ENCODE data around the gene TRAPPC8. TPM values are rescaled to one million over a fixed set of nuclear protein-coding genes. Genes with fewer than 3 reads are reported as not detected.

Gene TRAPPC8, protein sequence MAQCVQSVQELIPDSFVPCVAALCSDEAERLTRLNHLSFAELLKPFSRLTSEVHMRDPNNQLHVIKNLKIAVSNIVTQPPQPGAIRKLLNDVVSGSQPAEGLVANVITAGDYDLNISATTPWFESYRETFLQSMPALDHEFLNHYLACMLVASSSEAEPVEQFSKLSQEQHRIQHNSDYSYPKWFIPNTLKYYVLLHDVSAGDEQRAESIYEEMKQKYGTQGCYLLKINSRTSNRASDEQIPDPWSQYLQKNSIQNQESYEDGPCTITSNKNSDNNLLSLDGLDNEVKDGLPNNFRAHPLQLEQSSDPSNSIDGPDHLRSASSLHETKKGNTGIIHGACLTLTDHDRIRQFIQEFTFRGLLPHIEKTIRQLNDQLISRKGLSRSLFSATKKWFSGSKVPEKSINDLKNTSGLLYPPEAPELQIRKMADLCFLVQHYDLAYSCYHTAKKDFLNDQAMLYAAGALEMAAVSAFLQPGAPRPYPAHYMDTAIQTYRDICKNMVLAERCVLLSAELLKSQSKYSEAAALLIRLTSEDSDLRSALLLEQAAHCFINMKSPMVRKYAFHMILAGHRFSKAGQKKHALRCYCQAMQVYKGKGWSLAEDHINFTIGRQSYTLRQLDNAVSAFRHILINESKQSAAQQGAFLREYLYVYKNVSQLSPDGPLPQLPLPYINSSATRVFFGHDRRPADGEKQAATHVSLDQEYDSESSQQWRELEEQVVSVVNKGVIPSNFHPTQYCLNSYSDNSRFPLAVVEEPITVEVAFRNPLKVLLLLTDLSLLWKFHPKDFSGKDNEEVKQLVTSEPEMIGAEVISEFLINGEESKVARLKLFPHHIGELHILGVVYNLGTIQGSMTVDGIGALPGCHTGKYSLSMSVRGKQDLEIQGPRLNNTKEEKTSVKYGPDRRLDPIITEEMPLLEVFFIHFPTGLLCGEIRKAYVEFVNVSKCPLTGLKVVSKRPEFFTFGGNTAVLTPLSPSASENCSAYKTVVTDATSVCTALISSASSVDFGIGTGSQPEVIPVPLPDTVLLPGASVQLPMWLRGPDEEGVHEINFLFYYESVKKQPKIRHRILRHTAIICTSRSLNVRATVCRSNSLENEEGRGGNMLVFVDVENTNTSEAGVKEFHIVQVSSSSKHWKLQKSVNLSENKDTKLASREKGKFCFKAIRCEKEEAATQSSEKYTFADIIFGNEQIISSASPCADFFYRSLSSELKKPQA (N-terminal part only)
- 10 to 100 TPM; 16.9 to 35.4 (median 24.1) TPM for total RNA-seq

- peak within 1 kb of the TSS; percentile 96 to 97 for H3K27ac ChIP-seq
- ATAC-seq (replicated peaks in 6 of 8), result peak; percentile 88 to 93 (median 91)
- in situ Hi-C loops (cut with MboI; ENCODE audit: low pct_unique_long_range_greater_than_20kb in 2 of 9, low sequenced_read_pairs in 9 of 9, unreplicated experiment in 9 of 9), result no loop called here
- H3K4me3 ChIP-seq, result peak within 1 kb of the TSS; percentile 58 to 98 (median 90)
- H3K4me1 ChIP-seq (replicated peaks in 1 of 2), result peaks cover 15 to 20% of the 10 kb centered on the region in 2 donors
- WGBS, 10 experiments, result 0% methylated on average over 1 to 19 of the region's 58 CpGs; no CpG with 5 or more reads in 3 of the 10 experiments
Measured at GRCh38 chr18:31942999-31943877, at the start of gene TRAPPC8. TRAPPC8 (minus strand) TSS chr18:31943128; CDS start chr18:31942764, 364 bp downstream.

DNA sequence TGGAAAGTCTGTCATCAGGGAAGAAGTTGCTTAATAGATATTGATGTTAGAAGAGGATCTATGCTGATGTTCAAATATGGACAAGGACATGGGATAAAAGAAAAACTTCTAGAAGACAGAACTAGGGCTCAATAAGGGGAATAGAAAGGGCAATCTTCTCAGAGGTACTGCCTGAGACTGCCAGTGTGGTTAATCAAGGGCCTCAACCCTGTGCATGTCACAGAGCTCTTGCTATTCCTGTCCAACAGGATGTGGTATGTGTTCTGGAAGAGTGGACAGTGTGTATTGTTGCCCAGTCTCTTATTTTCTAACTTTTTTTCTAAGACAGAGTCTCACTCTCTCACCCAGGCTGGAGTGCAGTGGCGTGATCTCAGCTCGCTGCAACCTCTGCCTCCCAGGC, 47.9 kb upstream of the TRAPPC8 start:
- WGBS, 10 experiments, result 0 to 100% (median 82%) methylated on average over 2 of the region's 2 CpGs; no CpG with 5 or more reads in 5 of the 10 experiments
- peaks cover 0 to 4% of the 10 kb centered on the region in 2 donors for H3K4me1 ChIP-seq (replicated peaks in 1 of 2)
- in situ Hi-C loops (cut with MboI; ENCODE audit: low pct_unique_long_range_greater_than_20kb in 2 of 9, low sequenced_read_pairs in 9 of 9, unreplicated experiment in 9 of 9), result loop anchor here in 1 of 9 experiments (25.0 kb wide), 1 partner anchor 429 kb away; no protein-coding TSS in a partner anchor
- no peak for ATAC-seq (replicated peaks in 6 of 8)
- H3K4me3 ChIP-seq, result no peak overlapping the region
- H3K27ac ChIP-seq, result no peak overlapping the region

DNA sequence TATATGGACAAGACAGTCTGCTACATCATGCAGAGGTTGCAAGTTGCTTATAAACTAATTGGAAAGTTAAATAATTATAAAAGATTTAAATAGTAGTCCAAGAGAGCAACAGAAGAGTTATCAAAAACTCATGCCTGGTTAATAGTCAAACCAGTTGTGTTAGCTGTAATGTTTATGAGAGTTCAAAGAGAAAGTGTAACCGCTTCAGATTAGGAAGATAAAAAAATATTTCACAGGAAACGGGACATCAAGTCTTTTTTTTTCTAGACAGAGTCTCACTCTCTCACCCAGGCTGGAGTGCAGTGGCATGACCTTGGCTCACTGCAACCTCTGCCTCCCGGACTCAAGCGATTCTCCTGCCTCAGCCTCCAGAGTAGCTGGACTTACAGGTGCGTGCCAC, 41.0 kb upstream of the TRAPPC8 start:
- WGBS, 10 experiments, result 35 to 100% (median 91%) methylated on average over 1 to 5 of the region's 5 CpGs; no CpG with 5 or more reads in 1 of the 10 experiments
- ATAC-seq (replicated peaks in 6 of 8), result no peak
- no peak overlapping the region for H3K27ac ChIP-seq
- no peak overlapping the region for H3K4me3 ChIP-seq
- in situ Hi-C loops (cut with MboI; ENCODE audit: low pct_unique_long_range_greater_than_20kb in 2 of 9, low sequenced_read_pairs in 9 of 9, unreplicated experiment in 9 of 9), result loop anchor here in 1 of 9 experiments (25.0 kb wide), 1 partner anchor 422 kb away; no protein-coding TSS in a partner anchor
- no peaks in the 10 kb centered on the region for H3K4me1 ChIP-seq (replicated peaks in 1 of 2)

GRCh38 chr18:31983020-31983419, 40.1 kb upstream of the TRAPPC8 start:
- 52 to 92% (median 77%) methylated on average over 2 to 3 of the region's 3 CpGs; no CpG with 5 or more reads in 4 of the 10 experiments for WGBS, 10 experiments
- ATAC-seq (replicated peaks in 6 of 8), result no peak
- in situ Hi-C loops (cut with MboI; ENCODE audit: low pct_unique_long_range_greater_than_20kb in 2 of 9, low sequenced_read_pairs in 9 of 9, unreplicated experiment in 9 of 9), result loop anchor here in 1 of 9 experiments (25.0 kb wide), 1 partner anchor 421 kb away; no protein-coding TSS in a partner anchor
- Histone ChIP-seq H3K27ac (no peak overlapping the region), H3K4me1 (replicated peaks in 1 of 2) (no peaks in the 10 kb centered on the region), H3K4me3 (no peak overlapping the region)

DNA sequence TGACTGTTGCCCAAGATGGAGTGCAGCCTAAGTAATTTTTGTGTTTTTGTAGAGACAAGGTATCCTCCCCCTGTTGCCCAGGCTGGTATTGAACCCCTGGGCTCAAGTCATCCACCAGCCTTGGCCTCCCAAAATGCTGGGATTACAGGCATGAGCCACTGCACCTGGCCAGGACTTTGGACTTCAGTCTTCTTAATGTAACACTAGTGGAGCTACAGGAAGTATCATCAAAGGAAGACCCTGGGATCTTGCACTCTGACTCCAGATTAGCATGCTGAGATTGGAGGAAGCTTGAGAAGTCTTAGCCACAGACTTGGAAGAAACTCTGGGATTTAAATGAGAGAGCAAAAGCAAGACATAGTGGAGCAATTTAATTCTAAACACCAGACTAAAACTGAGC, 37.9 kb upstream of the TRAPPC8 start:
- in situ Hi-C loops (cut with MboI; ENCODE audit: low pct_unique_long_range_greater_than_20kb in 2 of 9, low sequenced_read_pairs in 9 of 9, unreplicated experiment in 9 of 9), result loop anchor here in 1 of 9 experiments (25.0 kb wide), 1 partner anchor 419 kb away; no protein-coding TSS in a partner anchor
- no peak for ATAC-seq (replicated peaks in 6 of 8)
- no peak overlapping the region for H3K4me3 ChIP-seq

DNA sequence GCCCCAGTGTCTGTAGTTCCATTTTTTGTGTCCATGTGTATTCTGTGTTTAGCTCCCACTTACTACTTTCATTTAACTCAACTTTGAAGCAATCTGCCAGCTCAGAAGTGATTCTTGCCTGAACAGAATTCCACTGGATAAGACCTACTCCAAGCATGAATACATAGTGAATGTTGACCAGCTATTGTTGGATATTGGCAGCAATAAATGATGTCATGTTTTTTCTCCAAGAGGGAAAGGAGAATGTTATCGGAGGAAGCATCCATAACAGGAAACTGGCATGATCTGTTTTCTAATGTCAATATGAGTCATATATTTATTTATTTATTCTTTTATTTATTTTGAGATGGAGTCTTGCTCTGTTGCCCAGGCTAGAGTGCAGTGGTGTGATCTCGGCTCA, 36.8 kb upstream of the TRAPPC8 start:
- ATAC-seq (replicated peaks in 6 of 8), result no peak
- H3K27ac ChIP-seq, result no peak overlapping the region
- 60 to 100% (median 88%) methylated on average over 1 to 2 of the region's 2 CpGs; no CpG with 5 or more reads in 3 of the 10 experiments for WGBS, 10 experiments
- in situ Hi-C loops (cut with MboI; ENCODE audit: low pct_unique_long_range_greater_than_20kb in 2 of 9, low sequenced_read_pairs in 9 of 9, unreplicated experiment in 9 of 9), result loop anchor here in 1 of 9 experiments (25.0 kb wide), 1 partner anchor 417 kb away; no protein-coding TSS in a partner anchor
- no peak overlapping the region for H3K4me3 ChIP-seq
- H3K4me1 ChIP-seq (replicated peaks in 1 of 2), result no peaks in the 10 kb centered on the region

More for the DNA sequence above, 37.9 kb upstream of the TRAPPC8 start:
- H3K27ac ChIP-seq, result no peak overlapping the region
- H3K4me1 ChIP-seq (replicated peaks in 1 of 2), result no peaks in the 10 kb centered on the region

- H3K4me3 ChIP-seq, result no peak overlapping the region
- no peak overlapping the region for H3K27ac ChIP-seq
- WGBS, 10 experiments, result 0 to 100% (median 59%) methylated on average over 1 to 5 of the region's 5 CpGs; no CpG with 5 or more reads in 2 of the 10 experiments
- in situ Hi-C loops (cut with MboI; ENCODE audit: low pct_unique_long_range_greater_than_20kb in 2 of 9, low sequenced_read_pairs in 9 of 9, unreplicated experiment in 9 of 9), result loop anchor here in 1 of 9 experiments (25.0 kb wide), 1 partner anchor 416 kb away; no protein-coding TSS in a partner anchor
- no peak for ATAC-seq (replicated peaks in 6 of 8)
- H3K4me1 ChIP-seq (replicated peaks in 1 of 2), result no peaks in the 10 kb centered on the region
Measured at GRCh38 chr18:31978616-31979015, 35.7 kb upstream of the TRAPPC8 start.

- Histone ChIP-seq H3K4me3 (no peak overlapping the region), H3K4me1 (replicated peaks in 1 of 2) (no peaks in the 10 kb centered on the region), H3K27ac (no peak overlapping the region)
- peak in 3 of 8 experiments; percentile 63 to 78 (median 65) for ATAC-seq (replicated peaks in 6 of 8)
- 48 to 100% (median 77%) methylated on average over 1 to 9 of the region's 9 CpGs for WGBS, 10 experiments
- in situ Hi-C loops (cut with MboI; ENCODE audit: low pct_unique_long_range_greater_than_20kb in 2 of 9, low sequenced_read_pairs in 9 of 9, unreplicated experiment in 9 of 9), result loop anchor here in 1 of 9 experiments (25.0 kb wide), 1 partner anchor 415 kb away; no protein-coding TSS in a partner anchor
Measured at GRCh38 chr18:31977270-31977872, 34.4 kb upstream of the TRAPPC8 start.

- H3K4me3 ChIP-seq, result no peak overlapping the region
- WGBS, 10 experiments, result 0 to 80% (median 60%) methylated on average over 1 to 3 of the region's 3 CpGs; no CpG with 5 or more reads in 3 of the 10 experiments
- ATAC-seq (replicated peaks in 6 of 8), result no peak
- H3K27ac ChIP-seq, result no peak overlapping the region
- no peaks in the 10 kb centered on the region for H3K4me1 ChIP-seq (replicated peaks in 1 of 2)
- in situ Hi-C loops (cut with MboI; ENCODE audit: low pct_unique_long_range_greater_than_20kb in 2 of 9, low sequenced_read_pairs in 9 of 9, unreplicated experiment in 9 of 9), result loop anchor here in 1 of 9 experiments (25.0 kb wide), 1 partner anchor 414 kb away; no protein-coding TSS in a partner anchor
Measured at GRCh38 chr18:31976242-31976641, 33.3 kb upstream of the TRAPPC8 start.

DNA sequence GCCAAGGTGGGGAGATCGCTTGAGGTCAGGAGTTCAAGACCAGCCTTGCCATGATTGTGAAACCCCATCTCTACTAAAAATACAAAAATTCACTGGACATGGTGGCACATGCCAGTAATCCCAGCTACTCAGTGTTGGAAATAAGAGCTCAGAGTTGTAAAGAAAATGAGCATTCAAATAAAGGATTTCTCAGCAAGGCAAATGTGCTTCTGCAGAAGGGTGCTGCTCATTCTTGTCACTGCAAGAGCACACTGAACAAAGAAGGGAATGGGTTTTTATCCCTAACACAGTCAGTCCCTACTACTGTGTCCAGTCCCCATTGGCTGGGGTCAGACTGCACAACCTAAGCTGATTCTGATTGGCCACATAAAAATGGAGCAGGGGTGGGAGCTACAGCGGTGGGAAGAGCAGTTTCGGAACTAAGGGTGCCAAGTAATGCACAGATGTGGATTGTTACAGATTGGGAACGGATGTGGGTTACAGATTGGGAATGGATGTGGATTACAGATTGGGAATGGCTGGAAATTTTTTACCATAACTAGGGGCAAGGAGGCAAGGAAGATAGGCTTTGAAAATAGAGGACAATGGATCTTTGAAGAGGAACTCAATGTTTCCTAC, 31.1 kb upstream of the TRAPPC8 start:
- WGBS, 10 experiments, result 14 to 100% (median 88%) methylated on average over 1 to 3 of the region's 4 CpGs; no CpG with 5 or more reads in 5 of the 10 experiments
- in situ Hi-C loops (cut with MboI; ENCODE audit: low pct_unique_long_range_greater_than_20kb in 2 of 9, low sequenced_read_pairs in 9 of 9, unreplicated experiment in 9 of 9), result loop anchor here in 2 of 9 experiments (25.0 kb wide), 2 partner anchors 237 to 412 kb away; no protein-coding TSS in a partner anchor
- no peak for ATAC-seq (replicated peaks in 6 of 8)
- Histone ChIP-seq H3K27ac (no peak overlapping the region), H3K4me1 (replicated peaks in 1 of 2) (no peaks in the 10 kb centered on the region), H3K4me3 (no peak overlapping the region)

Data from motor neuron (in vitro differentiated cells).